Astrocyte of the spinal cord (primary cell): ENCODE measurements around the gene GDF15.

ENCODE experiments used
- DNase-seq: peaks from one replicate; pipeline ENCODE4 v3.0.0; 2011; ENCODE audit warnings: low read depth, low spot score
- H3K4me3 ChIP-seq: 2 replicates; pipeline ENCODE4 v1.5.1; 2011; ENCODE audit warnings: low read depth, mild to moderate bottlenecking, low read length, moderate library complexity
- CTCF ChIP-seq: IDR thresholded peaks from 2 replicates; pipeline ENCODE4 v1.5.1; 2012; ENCODE audit warnings: low read depth, mild to moderate bottlenecking, low read length, inconsistent platforms
- in situ Hi-C: cut with HindIII; loops from 2 replicates; pipeline ENCODE4 v1.10.0; 2017; ENCODE audit warnings: low sequenced_read_pairs

Gene GDF15

GRCh38 chr19:18424122-18424889 is 38.3 kb downstream of the GDF15 start:
- in situ Hi-C loops: no loop called here
- TF ChIP-seq CTCF: no peak
- no peak overlapping the region for H3K4me3 ChIP-seq
- no peak for DNase-seq

- no peak for TF ChIP-seq CTCF
- in situ Hi-C loops: no loop called here
- no peak for DNase-seq
- H3K4me3 ChIP-seq: no peak overlapping the region
Measured at GRCh38 chr19:18424890-18425514, 39.0 kb downstream of the GDF15 start.

DNA sequence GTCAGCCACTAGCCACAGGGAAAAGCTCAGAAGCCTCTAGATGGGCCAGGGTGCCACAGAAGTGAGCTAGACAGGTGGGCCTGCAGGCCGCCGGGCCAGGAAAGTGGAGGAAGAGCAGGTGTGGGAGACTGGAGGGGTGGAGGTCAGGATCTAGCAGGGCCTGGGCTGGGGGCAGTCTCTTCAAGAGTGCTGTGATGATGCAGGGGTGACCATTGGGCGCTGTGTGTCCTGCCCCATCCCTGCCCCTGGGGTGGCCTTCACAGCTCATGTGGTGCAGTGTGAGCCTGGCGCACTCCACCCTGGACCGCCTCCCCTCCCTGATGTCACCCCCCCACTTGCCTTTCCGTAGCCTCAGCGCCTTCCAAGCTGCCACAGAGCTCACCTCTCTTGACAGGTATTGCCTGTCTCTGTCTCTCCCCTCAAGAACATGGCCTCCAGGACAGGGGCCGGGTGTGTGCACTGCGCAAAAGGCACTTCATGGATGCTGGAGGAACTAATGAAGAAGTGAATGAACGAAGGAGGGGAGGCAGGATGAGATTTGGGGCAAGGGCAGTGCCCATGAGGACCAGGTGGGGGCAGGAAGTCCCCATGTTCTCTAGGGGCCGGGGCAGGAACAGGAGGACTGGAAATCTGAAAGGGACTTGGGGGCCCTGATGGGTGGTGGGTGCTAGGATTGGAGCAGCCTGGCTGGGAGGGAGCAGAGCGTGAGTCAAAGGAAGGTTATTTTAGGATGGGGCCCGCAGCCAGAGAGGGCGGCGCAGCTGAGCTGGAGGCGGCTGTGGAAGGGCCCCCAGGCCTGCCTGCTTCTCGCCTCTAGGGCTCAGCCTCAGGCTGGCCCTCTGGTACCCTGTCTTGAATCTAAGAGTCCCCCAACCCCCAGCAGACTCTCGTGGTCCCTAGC is 39.8 kb downstream of the GDF15 start:
- H3K4me3 ChIP-seq: no peak overlapping the region
- DNase-seq: peak; percentile 53
- TF ChIP-seq CTCF: peak; percentile 2
- in situ Hi-C loops: no loop called here

GRCh38 chr19:18426416-18426767 is 40.4 kb downstream of the GDF15 start:
- DNase-seq: no peak

DNA sequence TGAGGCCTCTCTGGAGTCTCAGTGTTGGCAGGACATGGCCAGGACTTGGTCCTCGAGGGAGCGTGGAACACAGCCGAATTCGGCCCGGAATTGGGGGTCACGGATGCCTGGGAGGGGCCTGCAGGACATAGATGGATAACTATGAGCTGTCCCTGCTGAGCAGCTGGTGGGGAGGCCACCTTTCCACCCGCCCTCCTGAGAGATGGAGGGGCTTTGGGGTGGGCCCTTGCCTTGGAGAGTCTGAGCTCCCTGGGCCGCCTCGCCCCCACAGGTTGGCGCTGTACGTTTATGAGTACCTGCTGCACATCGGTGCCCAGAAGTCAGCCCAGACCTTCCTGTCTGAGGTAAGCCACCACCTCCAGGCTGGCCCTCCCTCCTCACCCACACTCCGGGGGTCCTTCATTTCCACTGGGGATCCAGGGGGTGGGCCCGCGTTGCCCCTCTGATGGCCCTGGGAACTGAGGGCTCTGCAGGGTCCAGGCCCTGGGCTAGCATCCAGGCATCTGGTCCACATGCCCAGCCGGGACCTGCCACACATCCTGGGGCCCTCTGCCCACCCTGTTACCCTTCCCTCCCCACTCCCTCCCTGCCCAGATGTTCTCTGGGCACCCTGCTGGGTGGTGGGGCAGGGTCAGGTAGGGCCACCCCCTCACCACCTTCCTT is 41.3 kb downstream of the GDF15 start:
- no peak overlapping the region for H3K4me3 ChIP-seq
- TF ChIP-seq CTCF: no peak
- in situ Hi-C loops: no loop called here
- no peak for DNase-seq

More at GRCh38 chr19:18426416-18426767, 40.4 kb downstream of the GDF15 start:
- no peak overlapping the region for H3K4me3 ChIP-seq
- in situ Hi-C loops: no loop called here
- no peak for TF ChIP-seq CTCF

- no peak overlapping the region for H3K4me3 ChIP-seq
- DNase-seq: no peak
- in situ Hi-C loops: no loop called here
- TF ChIP-seq CTCF: no peak
Measured at GRCh38 chr19:18427743-18428113, 41.8 kb downstream of the GDF15 start.
